Kidney (tissue), 14 donors: ENCODE results near the gene ZNF784. TPM values are rescaled to one million over a fixed set of nuclear protein-coding genes. Genes with fewer than 3 reads are reported as not detected.
A peak's percentile ranks its signal among the peaks of the same experiment; 100 is the strongest.

ENCODE experiments used
- DNase-seq, 5 donors: peaks; one replicate each; pipeline ENCODE4 v3.0.0-alpha.2; 2013 to 2020
- FAIRE-seq: peaks from 2 replicates; lab custom pipeline; 2012; peaks lifted over from hg19 to GRCh38; lab: Jason Lieb, UNC
- H3K27ac ChIP-seq, 2 donors: one replicate each; pipeline ENCODE4 v1.7.0; 2013; ENCODE audit warnings: low read depth in 2 of 2, low read length in 2 of 2, inconsistent platforms in 1 of 2
- H3K27me3 ChIP-seq: one replicate; pipeline ENCODE4 v1.7.1; 2013; ENCODE audit warnings: low read length, inconsistent platforms; ENCODE audit not compliant: control insufficient read depth, insufficient read depth
- H3K36me3 ChIP-seq, 3 donors: one replicate each; pipeline versions ENCODE4 v1.7.0 to v1.7.1; 2013; ENCODE audit warnings: low read length in 3 of 3, control low read depth in 1 of 3, inconsistent platforms in 1 of 3; ENCODE audit not compliant: insufficient read depth in 3 of 3, control insufficient read depth in 2 of 3
- H3K4me1 ChIP-seq, 3 donors: one replicate each; pipeline versions ENCODE4 v1.7.0 to v1.7.1; 2013; ENCODE audit warnings: low read length in 3 of 3, inconsistent platforms in 1 of 3, low read depth in 1 of 3; ENCODE audit not compliant: control insufficient read depth in 2 of 3, insufficient read depth in 2 of 3
- H3K4me3 ChIP-seq, 3 donors: one replicate each; pipeline versions ENCODE4 v1.7.0 to v1.8.1; 2013; ENCODE audit warnings: low read length in 3 of 3, control low read depth in 1 of 3, inconsistent platforms in 1 of 3
- H3K9ac ChIP-seq, 3 donors: one replicate each; pipeline versions ENCODE4 v1.7.0 to v1.7.1; 2013; ENCODE audit warnings: low read length in 3 of 3, control low read depth in 1 of 3, inconsistent platforms in 1 of 3
- H3K9me3 ChIP-seq, 3 donors: one replicate each; pipeline versions ENCODE4 v1.7.0 to v1.7.1; 2013; ENCODE audit warnings: low read length in 3 of 3, control low read depth in 1 of 3, inconsistent platforms in 1 of 3; ENCODE audit not compliant: control insufficient read depth in 2 of 3, insufficient read depth in 1 of 3
- intact Hi-C: fragments of 100-400 bp; cut with DNase I; formaldehyde crosslinking; loops from one replicate; pipeline ENCODE4 v1.11.1; 2022
- polyA plus RNA-seq: library from polyadenylated mRNA; stranded (reverse); fragments of 350-450 nt; fragmentation: Illumina TruSeq; extraction: RNeasy Lipid Tissue Mini Kit (QIAGEN cat#74804); gene quantifications from one replicate; pipeline ENCODE4 v1.2.3, GENCODE V29; 2014; ENCODE audit warnings: low read depth, low replicate concordance; ENCODE audit not compliant: insufficient read depth
- total RNA-seq: library from RNA; stranded (reverse); fragmentation: NEBNext Ultra II Directional; extraction: Animal tissue kit (Norgen Biotek cat#: 25700); gene quantifications from one replicate; pipeline ENCODE4 v1.2.1, GENCODE V29; 2021
- TF ChIP-seq, protein P1 (sequence below): IDR thresholded peaks from 3 replicates; pipeline ENCODE4 v1.5.1; 2012; ENCODE audit warnings: mild to moderate bottlenecking, moderate library complexity, borderline replicate concordance; ENCODE audit not compliant: insufficient read depth; ENCODE audit errors: extremely low read depth
- donor health status: control.
- donor health status: control.
- donor health status: control.
- donor health status: control.
- donor health status: control.
- donor health status: DM: yes; HTN: yes; CAD: no.
- donor health status: Normal renal cell carcinoma (clear cell type).

The ZNF784 gene
- total and polyA plus RNA-seq, 2 donors from 2014 or later, result 6.6 to 9.8 TPM

- Histone ChIP-seq H3K27me3 (no peaks in the 10 kb centered on the region), H3K27ac (no peak overlapping the region), H3K4me1 (peaks cover 0 to 10% (median 6%) of the 10 kb centered on the region in 3 donors), H3K9me3 (no peaks in the 10 kb centered on the region), H3K36me3 (peaks cover 0 to 10% (median 0%) of the 10 kb centered on the region in 3 donors), H3K4me3 (no peak overlapping the region), H3K9ac (no peak overlapping the region)
- intact Hi-C loops, result no loop called here
- peak in 1 of 5 donors; percentile 56 for DNase-seq
- TF ChIP-seq, protein P1, sequence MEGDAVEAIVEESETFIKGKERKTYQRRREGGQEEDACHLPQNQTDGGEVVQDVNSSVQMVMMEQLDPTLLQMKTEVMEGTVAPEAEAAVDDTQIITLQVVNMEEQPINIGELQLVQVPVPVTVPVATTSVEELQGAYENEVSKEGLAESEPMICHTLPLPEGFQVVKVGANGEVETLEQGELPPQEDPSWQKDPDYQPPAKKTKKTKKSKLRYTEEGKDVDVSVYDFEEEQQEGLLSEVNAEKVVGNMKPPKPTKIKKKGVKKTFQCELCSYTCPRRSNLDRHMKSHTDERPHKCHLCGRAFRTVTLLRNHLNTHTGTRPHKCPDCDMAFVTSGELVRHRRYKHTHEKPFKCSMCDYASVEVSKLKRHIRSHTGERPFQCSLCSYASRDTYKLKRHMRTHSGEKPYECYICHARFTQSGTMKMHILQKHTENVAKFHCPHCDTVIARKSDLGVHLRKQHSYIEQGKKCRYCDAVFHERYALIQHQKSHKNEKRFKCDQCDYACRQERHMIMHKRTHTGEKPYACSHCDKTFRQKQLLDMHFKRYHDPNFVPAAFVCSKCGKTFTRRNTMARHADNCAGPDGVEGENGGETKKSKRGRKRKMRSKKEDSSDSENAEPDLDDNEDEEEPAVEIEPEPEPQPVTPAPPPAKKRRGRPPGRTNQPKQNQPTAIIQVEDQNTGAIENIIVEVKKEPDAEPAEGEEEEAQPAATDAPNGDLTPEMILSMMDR, result no peak
- FAIRE-seq, result no peak
Observed at GRCh38 chr19:55590617-55591016, 33.7 kb downstream of the ZNF784 start.

GRCh38 chr19:55590109-55590508 lies 34.3 kb downstream of the ZNF784 start:
- FAIRE-seq (no peak), DNase-seq (no peak)
- Histone ChIP-seq H3K9ac (no peak overlapping the region), H3K9me3 (no peaks in the 10 kb centered on the region), H3K36me3 (peaks cover 0 to 5% (median 0%) of the 10 kb centered on the region in 3 donors), H3K27ac (no peak overlapping the region), H3K27me3 (no peaks in the 10 kb centered on the region), H3K4me1 (peaks cover 0 to 10% (median 6%) of the 10 kb centered on the region in 3 donors), H3K4me3 (no peak overlapping the region)
- TF ChIP-seq, protein P1, result no peak
- intact Hi-C loops, result no loop called here

GRCh38 chr19:55588738-55589137 lies 35.6 kb downstream of the ZNF784 start:
- Histone ChIP-seq H3K9me3 (no peaks in the 10 kb centered on the region), H3K4me1 (peaks cover 0 to 10% (median 6%) of the 10 kb centered on the region in 3 donors), H3K27ac (no peak overlapping the region), H3K9ac (no peak overlapping the region), H3K27me3 (no peaks in the 10 kb centered on the region), H3K36me3 (no peaks in the 10 kb centered on the region), H3K4me3 (no peak overlapping the region)
- TF ChIP-seq, protein P1, result no peak
- DNase-seq, result no peak
- intact Hi-C loops, result no loop called here
- no peak for FAIRE-seq
